Limb (tissue), 2 donors: ENCODE results near the gene CTPS2.

Source experiments
- DNase-seq, 2 donors: peaks; one replicate each; pipeline ENCODE4 v3.0.0-alpha.2; 2016; ENCODE audit errors: extremely low spot score in 2 of 2

Gene CTPS2

GRCh38 chrX:16567681-16568080 lies 144.8 kb downstream of the CTPS2 start:
- no peak for DNase-seq

- no peak for DNase-seq
Observed at GRCh38 chrX:16566571-16566970, 145.9 kb downstream of the CTPS2 start.

- DNase-seq: no peak
Observed at GRCh38 chrX:16560173-16560572, 152.3 kb downstream of the CTPS2 start.

- DNase-seq: no peak
Observed at GRCh38 chrX:16559206-16559619, 153.3 kb downstream of the CTPS2 start.

GRCh38 chrX:16558489-16558888 lies 154.0 kb downstream of the CTPS2 start:
- no peak for DNase-seq

- DNase-seq: no peak
Observed at GRCh38 chrX:16552546-16552945, 159.9 kb downstream of the CTPS2 start.

- no peak for DNase-seq
Observed at GRCh38 chrX:16547644-16548043, 164.8 kb downstream of the CTPS2 start.

GRCh38 chrX:16544969-16545368 lies 167.5 kb downstream of the CTPS2 start:
- DNase-seq: no peak
